ENCODE results near the gene CRTC1. TPM values are rescaled to one million over a fixed set of nuclear protein-coding genes. Genes with fewer than 3 reads are reported as not detected.
A peak's percentile ranks its signal among the peaks of the same experiment; 100 is the strongest.

CRTC1 gene
- total and polyA plus RNA-seq, 10 donors, result 3.1 to 15.7 (median 8.2) TPM

GRCh38 chr19:18761531-18762110 is 78.1 kb downstream of the CRTC1 start:
- Histone ChIP-seq H3K27ac (no peak overlapping the region), H3K9me3 (no peaks in the 10 kb centered on the region), H3K36me3 (peaks cover 0 to 13% (median 0%) of the 10 kb centered on the region in 6 donors), H3K4me1 (peaks cover 0 to 12% (median 6%) of the 10 kb centered on the region in 6 donors), H3K4me3 (no peak overlapping the region), H3K27me3 (replicated peaks in 1 of 7) (no peaks in the 10 kb centered on the region)
- DNase-seq, result no peak
- 92 to 96% (median 96%) methylated on average over 15 to 16 of the region's 16 CpGs for WGBS, 5 donors
- TF ChIP-seq CTCF (IDR thresholded peaks at IDR 0.05 in 8 of 11, conservative IDR thresholded peaks at IDR 0.05 in 3 of 11) (no peak), POLR2AphosphoS5 (IDR thresholded peaks at IDR 0.05) (no peak), POLR2A (IDR thresholded peaks at IDR 0.05) (no peak)
- intact Hi-C loops (cut with DNase I; ENCODE audit: low total_unique reads), result no loop called here

GRCh38 chr19:18762125-18763023 is 78.9 kb downstream of the CRTC1 start:
- Histone ChIP-seq H3K4me3 (no peak overlapping the region), H3K27me3 (replicated peaks in 1 of 7) (no peaks in the 10 kb centered on the region), H3K27ac (no peak overlapping the region), H3K4me1 (peaks cover 0 to 12% (median 6%) of the 10 kb centered on the region in 6 donors), H3K36me3 (peaks cover 0 to 5% (median 0%) of the 10 kb centered on the region in 6 donors), H3K9me3 (no peaks in the 10 kb centered on the region)
- intact Hi-C loops (cut with DNase I; ENCODE audit: low total_unique reads), result no loop called here
- peak in 2 of 3 donors; percentile 41 to 46 for TF ChIP-seq POLR2AphosphoS5 (IDR thresholded peaks at IDR 0.05)
- no peak for TF ChIP-seq POLR2A (IDR thresholded peaks at IDR 0.05)
- DNase-seq, result no peak
- WGBS, 5 donors, result 52 to 73% (median 60%) methylated on average over 27 to 35 of the region's 35 CpGs

GRCh38 chr19:18763674-18764590 is 80.5 kb downstream of the CRTC1 start:
- Histone ChIP-seq H3K4me1 (peaks cover 0 to 12% (median 6%) of the 10 kb centered on the region in 6 donors), H3K27me3 (replicated peaks in 1 of 7) (no peaks in the 10 kb centered on the region), H3K9me3 (no peaks in the 10 kb centered on the region), H3K36me3 (peaks cover 0 to 11% (median 0%) of the 10 kb centered on the region in 6 donors), H3K4me3 (no peak overlapping the region), H3K27ac (no peak overlapping the region)
- intact Hi-C loops (cut with DNase I; ENCODE audit: low total_unique reads), result no loop called here
- TF ChIP-seq POLR2AphosphoS5 (IDR thresholded peaks at IDR 0.05) (peak in 2 of 3 donors; percentile 19 to 61), CTCF (IDR thresholded peaks at IDR 0.05 in 8 of 11, conservative IDR thresholded peaks at IDR 0.05 in 3 of 11) (no peak)
- WGBS, 5 donors, result 88 to 93% (median 91%) methylated on average over 31 to 41 of the region's 41 CpGs
- no peak for DNase-seq

- H3K27me3 ChIP-seq (replicated peaks in 1 of 7), result no peaks in the 10 kb centered on the region
- no peak overlapping the region for H3K27ac ChIP-seq
- peaks cover 0 to 17% (median 0%) of the 10 kb centered on the region in 6 donors for H3K36me3 ChIP-seq
- DNase-seq, result no peak
- peaks cover 0 to 12% (median 6%) of the 10 kb centered on the region in 6 donors for H3K4me1 ChIP-seq
- intact Hi-C loops (cut with DNase I; ENCODE audit: low total_unique reads), result no loop called here
- TF ChIP-seq CTCF (IDR thresholded peaks at IDR 0.05 in 8 of 11, conservative IDR thresholded peaks at IDR 0.05 in 3 of 11) (no peak), POLR2AphosphoS5 (IDR thresholded peaks at IDR 0.05) (no peak), POLR2A (IDR thresholded peaks at IDR 0.05) (no peak)
- 41 to 56% (median 53%) methylated on average over 3 to 4 of the region's 4 CpGs for WGBS, 5 donors
- H3K4me3 ChIP-seq, result no peak overlapping the region
- no peaks in the 10 kb centered on the region for H3K9me3 ChIP-seq
Observed at GRCh38 chr19:18764591-18765051, 81.1 kb downstream of the CRTC1 start.
